ENCODE measurements around the gene SELENOF.
A peak's percentile ranks its signal among the peaks of the same experiment; 100 is the strongest.

SELENOF gene

DNA sequence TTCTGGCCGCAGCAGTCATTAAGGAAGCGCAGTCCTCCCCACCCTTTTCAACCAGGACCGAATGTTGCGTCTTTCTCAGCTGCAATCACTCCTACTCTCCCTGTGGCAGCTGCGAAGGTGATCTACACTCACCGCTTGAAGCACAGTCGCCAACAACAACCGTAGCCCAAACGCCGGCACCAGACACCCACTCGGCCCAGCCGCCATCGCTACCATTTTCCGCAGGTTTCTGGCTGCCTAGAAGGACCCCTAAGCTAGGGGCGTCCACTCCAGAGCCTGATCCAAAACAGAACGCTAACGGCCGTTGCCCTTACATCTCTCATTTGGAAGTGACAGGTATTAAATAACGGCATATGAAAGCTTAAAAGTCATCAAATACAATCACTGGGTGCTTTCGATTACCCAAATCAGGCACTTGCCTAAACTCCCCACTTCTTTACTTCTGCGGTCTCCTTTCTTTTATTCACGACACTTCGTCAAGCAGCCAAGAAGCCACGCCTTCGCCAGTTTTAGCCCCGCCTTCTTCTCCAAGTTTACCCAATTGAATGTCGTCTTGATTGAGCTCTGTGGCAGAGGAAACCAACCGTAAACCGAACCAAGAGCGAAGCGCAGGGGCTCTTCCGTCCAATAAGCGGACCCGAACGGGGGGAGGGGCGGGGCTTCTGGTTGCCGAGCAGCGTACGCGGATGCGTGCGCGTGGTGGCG lies at the start of gene SELENOF:
SELENOF (minus strand) TSS at position 231 of the 705 bp plus-strand sequence; CDS start at position 216, 15 bp downstream.
- peak; percentile 98 for DNase-seq (ENCODE audit: low read depth)

GRCh38 chr1:86960548-86960947 lies 46.6 kb upstream of the SELENOF start:
- no peak for DNase-seq (ENCODE audit: low read depth)

DNA sequence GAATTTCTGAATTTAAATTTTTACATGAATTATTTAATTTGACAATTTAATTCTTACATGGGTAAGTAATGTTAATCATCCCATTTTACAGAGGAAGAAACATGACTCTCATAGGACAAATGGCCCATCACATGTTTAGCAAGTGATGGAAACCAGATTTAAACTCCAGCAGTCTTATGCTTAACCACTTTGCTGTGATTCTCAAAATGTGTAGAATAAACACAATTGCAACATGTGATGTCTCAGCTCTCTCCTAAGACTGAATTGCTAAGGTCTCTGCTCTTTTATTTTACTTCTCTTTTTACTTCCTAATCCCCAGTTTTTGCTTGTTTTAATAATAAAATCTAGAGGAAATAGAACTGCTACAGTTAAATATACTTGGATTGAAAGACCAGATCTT lies 43.3 kb upstream of the SELENOF start:
- DNase-seq (ENCODE audit: low read depth) = no peak

DNA sequence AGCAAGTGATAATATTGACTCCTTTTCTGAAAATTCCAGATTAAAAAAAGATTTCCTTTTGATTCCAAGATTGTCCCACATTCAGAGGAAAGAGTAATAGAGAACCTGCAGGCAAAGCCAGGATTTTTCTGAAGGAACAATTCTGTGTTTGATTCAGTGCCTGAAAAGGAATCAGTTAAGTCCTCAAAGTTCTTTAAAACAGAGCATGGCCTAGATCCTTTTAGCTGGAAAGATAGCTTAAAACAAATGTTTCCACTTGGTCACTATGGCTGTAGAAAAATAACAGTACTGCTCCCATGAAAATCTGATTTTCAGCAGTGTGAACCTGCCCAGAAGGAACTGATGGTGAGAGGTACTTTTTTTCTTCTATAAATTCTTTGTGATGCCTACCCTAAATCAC lies 42.3 kb upstream of the SELENOF start:
- no peak for DNase-seq (ENCODE audit: low read depth)

- no peak for DNase-seq (ENCODE audit: low read depth)
These were observed 41.8 kb upstream of the SELENOF start for GRCh38 chr1:86955678-86956077.

DNA sequence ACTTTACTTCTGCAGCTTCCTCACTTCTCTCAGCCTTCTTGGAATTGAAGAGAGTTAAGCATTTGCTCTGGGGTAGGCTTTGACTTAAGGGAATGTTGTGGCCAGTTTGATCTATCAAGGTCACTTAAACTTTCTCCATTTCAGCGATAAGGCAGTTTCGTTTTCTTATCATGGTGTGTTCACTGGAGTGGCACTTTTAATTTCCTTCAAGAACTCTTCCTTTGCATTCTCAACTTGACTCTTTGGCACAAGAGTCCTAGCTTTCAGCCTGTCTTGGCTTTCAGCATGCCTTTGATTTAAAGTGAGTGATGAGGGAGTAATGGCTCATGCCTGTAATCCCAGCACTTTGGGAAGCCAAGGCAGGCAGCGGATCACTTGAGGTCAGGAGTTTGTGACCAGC lies 39.2 kb upstream of the SELENOF start:
- DNase-seq (ENCODE audit: low read depth) = no peak

GRCh38 chr1:86951430-86951829 lies 37.5 kb upstream of the SELENOF start:
- DNase-seq (ENCODE audit: low read depth) = no peak

GRCh38 chr1:86950712-86951419 lies 36.9 kb upstream of the SELENOF start:
- DNase-seq (ENCODE audit: low read depth) = no peak

GRCh38 chr1:86948212-86948611 lies 34.3 kb upstream of the SELENOF start:
- DNase-seq (ENCODE audit: low read depth) = no peak

DNA sequence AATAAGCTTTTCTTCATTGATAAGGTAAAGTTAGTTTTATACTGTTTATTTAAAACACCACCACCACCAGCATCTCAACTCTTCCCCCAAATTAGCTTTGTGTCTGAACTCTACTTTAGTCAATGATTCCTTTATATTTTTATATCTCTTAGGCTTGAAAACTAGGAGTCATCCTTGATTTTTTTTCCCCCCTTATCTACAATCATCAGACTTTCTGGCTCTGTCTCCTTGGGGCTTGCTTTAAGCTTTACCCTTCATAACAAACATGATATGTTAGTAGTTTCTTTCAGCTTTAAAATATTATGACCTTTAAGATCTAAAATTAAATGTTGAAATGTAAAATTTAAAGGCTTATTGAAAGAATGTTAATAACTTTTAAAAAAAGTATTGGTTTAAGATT lies 28.8 kb upstream of the SELENOF start:
- DNase-seq (ENCODE audit: low read depth) = no peak

GRCh38 chr1:86942042-86942441 lies 28.1 kb upstream of the SELENOF start:
- no peak for DNase-seq (ENCODE audit: low read depth)

DNA sequence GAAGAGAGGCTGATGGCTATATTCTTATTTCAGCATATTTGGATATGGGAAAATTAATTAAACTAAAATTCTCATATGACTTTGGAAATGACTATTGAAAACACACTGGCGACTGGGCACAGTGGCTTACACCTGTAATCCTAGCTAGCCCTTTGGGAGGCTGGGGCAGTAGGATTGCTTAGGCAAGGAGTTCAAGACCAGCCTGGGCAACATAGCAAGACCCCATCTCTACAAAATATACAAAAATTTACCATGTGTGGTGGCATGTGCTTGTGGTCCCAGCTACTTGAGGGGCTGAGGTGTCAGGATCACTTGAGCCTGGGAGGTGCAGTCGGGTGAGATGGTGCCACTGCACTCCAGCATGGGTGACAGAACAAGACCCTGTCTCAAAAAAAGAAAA lies 26.7 kb upstream of the SELENOF start:
- no peak for DNase-seq (ENCODE audit: low read depth)

GRCh38 chr1:86939406-86939805 lies 25.5 kb upstream of the SELENOF start:
- no peak for DNase-seq (ENCODE audit: low read depth)

- DNase-seq (ENCODE audit: low read depth) = no peak
These were observed 24.9 kb upstream of the SELENOF start for GRCh38 chr1:86938855-86939254.

- no peak for DNase-seq (ENCODE audit: low read depth)
These were observed 24.5 kb upstream of the SELENOF start for GRCh38 chr1:86938450-86938849.

- no peak for DNase-seq (ENCODE audit: low read depth)
These were observed 19.8 kb upstream of the SELENOF start for GRCh38 chr1:86933562-86934377.

DNA sequence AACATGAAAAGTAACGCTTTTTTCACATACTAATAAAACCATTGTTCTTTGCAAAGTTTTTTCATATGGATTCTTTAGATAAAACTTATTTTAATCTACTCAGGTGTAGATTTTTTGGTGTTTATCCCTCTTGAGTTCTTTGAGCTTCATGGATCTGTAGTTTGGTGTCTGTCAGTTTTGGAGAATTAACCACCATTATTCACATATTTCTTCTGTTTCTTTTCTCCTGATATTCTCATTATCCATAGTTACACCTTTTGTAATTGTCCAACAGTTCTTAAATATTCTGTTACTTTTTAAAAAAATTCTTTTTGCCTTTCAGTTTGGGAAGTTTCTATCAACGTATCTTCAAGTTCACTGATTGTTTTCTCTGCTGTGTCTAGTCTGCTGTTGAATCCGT lies 19.1 kb upstream of the SELENOF start:
- DNase-seq (ENCODE audit: low read depth) = no peak

- no peak for DNase-seq (ENCODE audit: low read depth)
These were observed 14.9 kb upstream of the SELENOF start for GRCh38 chr1:86928819-86929218.

DNA sequence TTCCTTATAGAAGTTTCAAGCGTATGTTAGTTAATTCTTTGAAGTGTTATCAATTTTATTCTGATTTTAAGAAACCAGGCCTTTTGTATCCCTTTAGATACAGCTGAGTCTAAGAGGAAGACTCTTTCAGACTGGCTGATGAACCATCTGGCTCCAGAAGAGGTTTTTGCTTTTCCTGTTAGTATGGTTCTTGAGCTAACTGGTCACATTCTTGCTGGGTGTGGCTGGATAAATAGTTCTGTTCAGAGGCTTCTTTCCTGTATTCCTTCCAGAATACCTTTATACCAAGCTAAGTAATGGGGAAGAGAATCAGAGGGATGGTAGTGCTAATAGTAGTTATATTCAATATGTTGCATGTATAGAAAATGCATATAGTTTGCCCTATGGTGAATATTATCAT lies 13.0 kb upstream of the SELENOF start:
- no peak for DNase-seq (ENCODE audit: low read depth)

DNA sequence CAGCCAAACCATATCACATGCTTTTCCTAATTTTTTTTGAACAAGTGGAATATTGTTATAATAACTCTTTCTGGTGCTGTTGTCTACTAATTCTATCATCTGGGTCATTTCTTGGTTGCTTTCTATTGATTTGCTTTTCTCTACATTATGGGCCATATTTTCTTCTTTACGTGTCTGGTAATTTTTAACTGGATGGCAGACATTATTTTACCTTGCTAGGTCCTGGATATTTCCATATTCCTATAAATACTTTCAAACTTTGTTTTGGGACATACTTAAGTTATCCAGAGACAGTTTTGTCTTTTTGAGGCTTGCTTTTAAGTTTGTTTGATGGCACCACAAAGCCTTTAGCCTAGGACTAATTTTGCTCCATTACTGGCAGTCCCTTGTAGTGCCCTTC lies 11.8 kb upstream of the SELENOF start:
- no peak for DNase-seq (ENCODE audit: low read depth)

DNA sequence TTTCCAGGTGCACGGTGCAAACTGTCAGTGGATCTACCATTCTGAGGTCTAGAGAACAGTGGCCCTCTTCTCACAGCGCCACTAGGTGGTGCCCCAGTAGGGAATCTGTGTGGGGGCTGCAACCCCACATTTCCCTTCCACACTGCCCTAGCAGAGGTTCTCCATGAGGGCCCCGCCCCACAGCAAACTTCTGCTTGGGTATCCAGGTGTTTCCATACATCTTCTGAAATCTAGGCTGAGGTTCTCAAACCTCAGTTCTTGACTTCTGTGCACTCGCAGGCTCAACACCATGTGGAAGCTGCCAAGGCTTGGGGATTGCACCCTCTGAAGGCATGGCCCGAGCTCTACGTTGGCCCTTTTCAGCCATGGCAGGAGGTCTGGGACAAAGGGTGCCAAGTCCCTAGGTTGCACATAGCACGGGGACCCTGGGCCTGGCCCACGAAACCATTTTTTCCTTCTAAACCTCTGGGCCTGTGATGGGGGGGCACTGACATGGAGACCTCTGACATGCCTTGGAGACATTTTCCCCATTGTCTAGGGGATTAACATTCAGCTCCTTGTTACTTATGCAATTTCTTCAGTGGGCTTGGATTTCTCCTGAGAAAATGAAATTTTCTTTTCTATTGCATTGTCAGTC lies 10.5 kb upstream of the SELENOF start:
- no peak for DNase-seq (ENCODE audit: low read depth)

GRCh38 chr1:86922445-86922844 lies 8.5 kb upstream of the SELENOF start:
- DNase-seq (ENCODE audit: low read depth) = no peak
